Measurements from ENCODE around the gene RXRB. TPM values are rescaled to one million over a fixed set of nuclear protein-coding genes. Genes with fewer than 3 reads are reported as not detected.

Gene RXRB
- total and polyA plus RNA-seq, 8 donors: 2.9 to 50.4 (median 16.6) TPM

- Histone ChIP-seq H3K36me3 (no peaks in the 10 kb centered on the region), H3K9me3 (no peaks in the 10 kb centered on the region), H3K27ac (no peak overlapping the region), H3K27me3 (peaks cover 0 to 6% (median 0%) of the 10 kb centered on the region in 3 donors), H3K4me1 (peaks cover 13 to 17% (median 15%) of the 10 kb centered on the region in 4 donors), H3K4me3 (no peak overlapping the region)
- DNase-seq: no peak
- 86 to 91% (median 87%) methylated on average over 14 to 17 of the region's 17 CpGs for WGBS, 5 donors
- no peak for TF ChIP-seq POLR2A (IDR thresholded peaks at IDR 0.05)
- no peak for TF ChIP-seq CTCF (IDR thresholded peaks at IDR 0.05)
- intact Hi-C loops (cut with DNase I; ENCODE audit: low total_unique reads): no loop called here
Observed at GRCh38 chr6:33165581-33166258, 34.7 kb downstream of the RXRB start.

GRCh38 chr6:33164665-33165373, 35.6 kb downstream of the RXRB start:
- Histone ChIP-seq H3K9me3 (no peaks in the 10 kb centered on the region), H3K27ac (no peak overlapping the region), H3K4me3 (no peak overlapping the region), H3K36me3 (no peaks in the 10 kb centered on the region), H3K27me3 (peaks cover 0 to 6% (median 0%) of the 10 kb centered on the region in 3 donors), H3K4me1 (peaks cover 14 to 21% (median 17%) of the 10 kb centered on the region in 4 donors)
- TF ChIP-seq POLR2AphosphoS5 (IDR thresholded peaks at IDR 0.05) (no peak), CTCF (IDR thresholded peaks at IDR 0.05) (no peak), POLR2A (IDR thresholded peaks at IDR 0.05) (no peak), EP300 (IDR thresholded peaks at IDR 0.05) (no peak)
- no peak for DNase-seq
- 54 to 67% (median 60%) methylated on average over 14 of the region's 14 CpGs for WGBS, 5 donors
- intact Hi-C loops (cut with DNase I; ENCODE audit: low total_unique reads): loop anchor here (5.0 kb wide), 1 partner anchor 82 kb away; no protein-coding TSS in a partner anchor

GRCh38 chr6:33164176-33164575, 36.3 kb downstream of the RXRB start:
- no peaks in the 10 kb centered on the region for H3K9me3 ChIP-seq
- intact Hi-C loops (cut with DNase I; ENCODE audit: low total_unique reads): loop anchor here (5.0 kb wide), 1 partner anchor 83 kb away; no protein-coding TSS in a partner anchor
- no peak for DNase-seq
- WGBS, 5 donors: 51 to 70% (median 59%) methylated on average over 10 of the region's 10 CpGs
- H3K27ac ChIP-seq: no peak overlapping the region
- TF ChIP-seq POLR2AphosphoS5 (IDR thresholded peaks at IDR 0.05): no peak
- TF ChIP-seq CTCF (IDR thresholded peaks at IDR 0.05): no peak
- H3K4me3 ChIP-seq: no peak overlapping the region
- peaks cover 14 to 21% (median 17%) of the 10 kb centered on the region in 4 donors for H3K4me1 ChIP-seq
- H3K36me3 ChIP-seq: no peaks in the 10 kb centered on the region
- peaks cover 0 to 6% (median 0%) of the 10 kb centered on the region in 3 donors for H3K27me3 ChIP-seq

- WGBS, 5 donors: 78 to 92% (median 81%) methylated on average over 9 to 10 of the region's 10 CpGs
- H3K4me1 ChIP-seq: peaks cover 14 to 21% (median 17%) of the 10 kb centered on the region in 4 donors
- H3K27me3 ChIP-seq: peaks cover 0 to 6% (median 0%) of the 10 kb centered on the region in 3 donors
- no peak overlapping the region for H3K4me3 ChIP-seq
- H3K27ac ChIP-seq: no peak overlapping the region
- no peaks in the 10 kb centered on the region for H3K36me3 ChIP-seq
- TF ChIP-seq CTCF (IDR thresholded peaks at IDR 0.05): no peak
- no peak for TF ChIP-seq POLR2A (IDR thresholded peaks at IDR 0.05)
- TF ChIP-seq POLR2AphosphoS5 (IDR thresholded peaks at IDR 0.05): no peak
- TF ChIP-seq EP300 (IDR thresholded peaks at IDR 0.05): no peak
- no peaks in the 10 kb centered on the region for H3K9me3 ChIP-seq
- intact Hi-C loops (cut with DNase I; ENCODE audit: low total_unique reads): loop anchor here (5.0 kb wide), 1 partner anchor 84 kb away; no protein-coding TSS in a partner anchor
- no peak for DNase-seq
Observed at GRCh38 chr6:33163540-33163939, 36.9 kb downstream of the RXRB start.
